Measurements from ENCODE around the gene KNCN. TPM values are rescaled to one million over a fixed set of nuclear protein-coding genes. Genes with fewer than 3 reads are reported as not detected.

KNCN gene
- total and polyA plus RNA-seq, 2 experiments from 2014 or later: not detected

DNA sequence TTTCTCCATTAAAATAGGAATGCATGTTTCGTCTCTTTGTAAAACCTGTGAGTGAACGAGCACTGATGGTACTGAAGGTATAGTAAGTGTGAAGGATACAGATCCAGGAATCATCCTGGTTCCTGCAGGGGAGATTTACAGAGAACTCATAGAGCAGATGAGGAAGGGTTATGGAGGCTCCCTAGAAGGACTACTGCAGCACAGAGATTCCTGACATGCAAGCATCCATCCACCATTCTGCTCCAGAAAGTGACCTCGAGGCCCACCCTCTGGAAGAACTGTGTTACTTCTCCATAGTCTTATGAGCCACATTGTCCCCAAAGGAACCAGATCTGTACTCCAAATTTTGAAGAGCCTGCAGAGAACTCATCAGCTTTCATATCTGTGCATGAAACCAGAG lies 38.1 kb upstream of the KNCN start (continued):
- no peak for TF ChIP-seq EZH2phosphoT487 (IDR thresholded peaks at IDR 0.05; ENCODE audit: unreplicated experiment)

DNA sequence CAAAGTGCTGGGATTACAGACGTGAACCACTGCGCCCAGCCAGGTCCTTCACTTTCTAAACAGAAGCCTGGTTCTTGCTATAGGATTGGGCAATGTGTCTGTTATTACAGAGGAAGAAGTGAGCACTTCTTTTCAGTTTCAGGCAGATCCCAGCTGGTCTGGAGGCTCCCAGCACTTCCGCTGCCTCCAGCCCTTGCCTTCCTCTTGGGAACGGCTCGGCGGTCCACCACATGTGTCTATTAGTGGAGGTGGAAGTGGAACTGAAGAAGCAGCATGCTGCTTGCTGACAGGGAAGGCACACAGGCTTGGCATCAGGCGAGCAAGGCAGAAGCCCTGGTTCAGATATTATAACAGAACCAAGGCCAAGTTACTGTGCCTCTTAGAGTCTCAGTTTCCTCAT lies 35.6 kb upstream of the KNCN start:
- TF ChIP-seq, protein P1, sequence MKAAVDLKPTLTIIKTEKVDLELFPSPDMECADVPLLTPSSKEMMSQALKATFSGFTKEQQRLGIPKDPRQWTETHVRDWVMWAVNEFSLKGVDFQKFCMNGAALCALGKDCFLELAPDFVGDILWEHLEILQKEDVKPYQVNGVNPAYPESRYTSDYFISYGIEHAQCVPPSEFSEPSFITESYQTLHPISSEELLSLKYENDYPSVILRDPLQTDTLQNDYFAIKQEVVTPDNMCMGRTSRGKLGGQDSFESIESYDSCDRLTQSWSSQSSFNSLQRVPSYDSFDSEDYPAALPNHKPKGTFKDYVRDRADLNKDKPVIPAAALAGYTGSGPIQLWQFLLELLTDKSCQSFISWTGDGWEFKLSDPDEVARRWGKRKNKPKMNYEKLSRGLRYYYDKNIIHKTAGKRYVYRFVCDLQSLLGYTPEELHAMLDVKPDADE (IDR thresholded peaks at IDR 0.05): no peak
- TF ChIP-seq, protein P2, sequence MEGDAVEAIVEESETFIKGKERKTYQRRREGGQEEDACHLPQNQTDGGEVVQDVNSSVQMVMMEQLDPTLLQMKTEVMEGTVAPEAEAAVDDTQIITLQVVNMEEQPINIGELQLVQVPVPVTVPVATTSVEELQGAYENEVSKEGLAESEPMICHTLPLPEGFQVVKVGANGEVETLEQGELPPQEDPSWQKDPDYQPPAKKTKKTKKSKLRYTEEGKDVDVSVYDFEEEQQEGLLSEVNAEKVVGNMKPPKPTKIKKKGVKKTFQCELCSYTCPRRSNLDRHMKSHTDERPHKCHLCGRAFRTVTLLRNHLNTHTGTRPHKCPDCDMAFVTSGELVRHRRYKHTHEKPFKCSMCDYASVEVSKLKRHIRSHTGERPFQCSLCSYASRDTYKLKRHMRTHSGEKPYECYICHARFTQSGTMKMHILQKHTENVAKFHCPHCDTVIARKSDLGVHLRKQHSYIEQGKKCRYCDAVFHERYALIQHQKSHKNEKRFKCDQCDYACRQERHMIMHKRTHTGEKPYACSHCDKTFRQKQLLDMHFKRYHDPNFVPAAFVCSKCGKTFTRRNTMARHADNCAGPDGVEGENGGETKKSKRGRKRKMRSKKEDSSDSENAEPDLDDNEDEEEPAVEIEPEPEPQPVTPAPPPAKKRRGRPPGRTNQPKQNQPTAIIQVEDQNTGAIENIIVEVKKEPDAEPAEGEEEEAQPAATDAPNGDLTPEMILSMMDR (conservative IDR thresholded peaks at IDR 0.05; ENCODE audit: low read depth in 2 of 2): no peak
- no peak for TF ChIP-seq CREB1 (CRISPR knock-in tag; IDR thresholded peaks at IDR 0.05; ENCODE audit: low read depth)
- TF ChIP-seq, protein P3, sequence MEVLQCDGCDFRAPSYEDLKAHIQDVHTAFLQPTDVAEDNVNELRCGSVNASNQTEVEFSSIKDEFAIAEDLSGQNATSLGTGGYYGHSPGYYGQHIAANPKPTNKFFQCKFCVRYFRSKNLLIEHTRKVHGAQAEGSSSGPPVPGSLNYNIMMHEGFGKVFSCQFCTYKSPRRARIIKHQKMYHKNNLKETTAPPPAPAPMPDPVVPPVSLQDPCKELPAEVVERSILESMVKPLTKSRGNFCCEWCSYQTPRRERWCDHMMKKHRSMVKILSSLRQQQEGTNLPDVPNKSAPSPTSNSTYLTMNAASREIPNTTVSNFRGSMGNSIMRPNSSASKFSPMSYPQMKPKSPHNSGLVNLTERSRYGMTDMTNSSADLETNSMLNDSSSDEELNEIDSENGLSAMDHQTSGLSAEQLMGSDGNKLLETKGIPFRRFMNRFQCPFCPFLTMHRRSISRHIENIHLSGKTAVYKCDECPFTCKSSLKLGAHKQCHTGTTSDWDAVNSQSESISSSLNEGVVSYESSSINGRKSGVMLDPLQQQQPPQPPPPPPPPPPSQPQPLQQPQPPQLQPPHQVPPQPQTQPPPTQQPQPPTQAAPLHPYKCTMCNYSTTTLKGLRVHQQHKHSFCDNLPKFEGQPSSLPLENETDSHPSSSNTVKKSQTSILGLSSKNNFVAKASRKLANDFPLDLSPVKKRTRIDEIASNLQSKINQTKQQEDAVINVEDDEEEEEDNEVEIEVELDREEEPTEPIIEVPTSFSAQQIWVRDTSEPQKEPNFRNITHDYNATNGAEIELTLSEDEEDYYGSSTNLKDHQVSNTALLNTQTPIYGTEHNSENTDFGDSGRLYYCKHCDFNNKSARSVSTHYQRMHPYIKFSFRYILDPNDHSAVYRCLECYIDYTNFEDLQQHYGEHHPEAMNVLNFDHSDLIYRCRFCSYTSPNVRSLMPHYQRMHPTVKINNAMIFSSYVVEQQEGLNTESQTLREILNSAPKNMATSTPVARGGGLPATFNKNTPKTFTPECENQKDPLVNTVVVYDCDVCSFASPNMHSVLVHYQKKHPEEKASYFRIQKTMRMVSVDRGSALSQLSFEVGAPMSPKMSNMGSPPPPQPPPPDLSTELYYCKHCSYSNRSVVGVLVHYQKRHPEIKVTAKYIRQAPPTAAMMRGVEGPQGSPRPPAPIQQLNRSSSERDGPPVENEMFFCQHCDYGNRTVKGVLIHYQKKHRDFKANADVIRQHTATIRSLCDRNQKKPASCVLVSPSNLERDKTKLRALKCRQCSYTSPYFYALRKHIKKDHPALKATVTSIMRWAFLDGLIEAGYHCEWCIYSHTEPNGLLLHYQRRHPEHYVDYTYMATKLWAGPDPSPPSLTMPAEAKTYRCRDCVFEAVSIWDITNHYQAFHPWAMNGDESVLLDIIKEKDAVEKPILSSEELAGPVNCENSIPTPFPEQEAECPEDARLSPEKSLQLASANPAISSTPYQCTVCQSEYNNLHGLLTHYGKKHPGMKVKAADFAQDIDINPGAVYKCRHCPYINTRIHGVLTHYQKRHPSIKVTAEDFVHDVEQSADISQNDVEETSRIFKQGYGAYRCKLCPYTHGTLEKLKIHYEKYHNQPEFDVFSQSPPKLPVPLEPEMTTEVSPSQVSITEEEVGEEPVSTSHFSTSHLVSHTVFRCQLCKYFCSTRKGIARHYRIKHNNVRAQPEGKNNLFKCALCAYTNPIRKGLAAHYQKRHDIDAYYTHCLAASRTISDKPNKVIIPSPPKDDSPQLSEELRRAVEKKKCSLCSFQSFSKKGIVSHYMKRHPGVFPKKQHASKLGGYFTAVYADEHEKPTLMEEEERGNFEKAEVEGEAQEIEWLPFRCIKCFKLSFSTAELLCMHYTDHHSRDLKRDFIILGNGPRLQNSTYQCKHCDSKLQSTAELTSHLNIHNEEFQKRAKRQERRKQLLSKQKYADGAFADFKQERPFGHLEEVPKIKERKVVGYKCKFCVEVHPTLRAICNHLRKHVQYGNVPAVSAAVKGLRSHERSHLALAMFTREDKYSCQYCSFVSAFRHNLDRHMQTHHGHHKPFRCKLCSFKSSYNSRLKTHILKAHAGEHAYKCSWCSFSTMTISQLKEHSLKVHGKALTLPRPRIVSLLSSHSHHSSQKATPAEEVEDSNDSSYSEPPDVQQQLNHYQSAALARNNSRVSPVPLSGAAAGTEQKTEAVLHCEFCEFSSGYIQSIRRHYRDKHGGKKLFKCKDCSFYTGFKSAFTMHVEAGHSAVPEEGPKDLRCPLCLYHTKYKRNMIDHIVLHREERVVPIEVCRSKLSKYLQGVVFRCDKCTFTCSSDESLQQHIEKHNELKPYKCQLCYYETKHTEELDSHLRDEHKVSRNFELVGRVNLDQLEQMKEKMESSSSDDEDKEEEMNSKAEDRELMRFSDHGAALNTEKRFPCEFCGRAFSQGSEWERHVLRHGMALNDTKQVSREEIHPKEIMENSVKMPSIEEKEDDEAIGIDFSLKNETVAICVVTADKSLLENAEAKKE (CRISPR knock-in tag; IDR thresholded peaks at IDR 0.05): no peak
- TF ChIP-seq JUNB (IDR thresholded peaks at IDR 0.05; ENCODE audit: unreplicated experiment): no peak
- no peak for TF ChIP-seq ZNF331 (CRISPR knock-in tag; IDR thresholded peaks at IDR 0.05; ENCODE audit: low read depth)
- TF ChIP-seq, protein P4, sequence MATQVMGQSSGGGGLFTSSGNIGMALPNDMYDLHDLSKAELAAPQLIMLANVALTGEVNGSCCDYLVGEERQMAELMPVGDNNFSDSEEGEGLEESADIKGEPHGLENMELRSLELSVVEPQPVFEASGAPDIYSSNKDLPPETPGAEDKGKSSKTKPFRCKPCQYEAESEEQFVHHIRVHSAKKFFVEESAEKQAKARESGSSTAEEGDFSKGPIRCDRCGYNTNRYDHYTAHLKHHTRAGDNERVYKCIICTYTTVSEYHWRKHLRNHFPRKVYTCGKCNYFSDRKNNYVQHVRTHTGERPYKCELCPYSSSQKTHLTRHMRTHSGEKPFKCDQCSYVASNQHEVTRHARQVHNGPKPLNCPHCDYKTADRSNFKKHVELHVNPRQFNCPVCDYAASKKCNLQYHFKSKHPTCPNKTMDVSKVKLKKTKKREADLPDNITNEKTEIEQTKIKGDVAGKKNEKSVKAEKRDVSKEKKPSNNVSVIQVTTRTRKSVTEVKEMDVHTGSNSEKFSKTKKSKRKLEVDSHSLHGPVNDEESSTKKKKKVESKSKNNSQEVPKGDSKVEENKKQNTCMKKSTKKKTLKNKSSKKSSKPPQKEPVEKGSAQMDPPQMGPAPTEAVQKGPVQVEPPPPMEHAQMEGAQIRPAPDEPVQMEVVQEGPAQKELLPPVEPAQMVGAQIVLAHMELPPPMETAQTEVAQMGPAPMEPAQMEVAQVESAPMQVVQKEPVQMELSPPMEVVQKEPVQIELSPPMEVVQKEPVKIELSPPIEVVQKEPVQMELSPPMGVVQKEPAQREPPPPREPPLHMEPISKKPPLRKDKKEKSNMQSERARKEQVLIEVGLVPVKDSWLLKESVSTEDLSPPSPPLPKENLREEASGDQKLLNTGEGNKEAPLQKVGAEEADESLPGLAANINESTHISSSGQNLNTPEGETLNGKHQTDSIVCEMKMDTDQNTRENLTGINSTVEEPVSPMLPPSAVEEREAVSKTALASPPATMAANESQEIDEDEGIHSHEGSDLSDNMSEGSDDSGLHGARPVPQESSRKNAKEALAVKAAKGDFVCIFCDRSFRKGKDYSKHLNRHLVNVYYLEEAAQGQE (IDR thresholded peaks at IDR 0.05; ENCODE audit: unreplicated experiment): no peak
- TF ChIP-seq STAT1 (IDR thresholded peaks at IDR 0.05; ENCODE audit: unreplicated experiment): no peak
- TF ChIP-seq POLR2AphosphoS5 (IDR thresholded peaks at IDR 0.05; ENCODE audit: low read depth): no peak
- no peak for TF ChIP-seq ZNF114 (CRISPR knock-in tag; IDR thresholded peaks at IDR 0.05)
- TF ChIP-seq NANOG (IDR thresholded peaks at IDR 0.05; ENCODE audit: borderline replicate concordance): no peak
- Mint-ChIP-seq H3K36me3 (ENCODE audit: low read depth) (peaks cover 5% of the 10 kb centered on the region; the same call in 1 of the 3 replicates), H3K4me1 (peaks cover 10% of the 10 kb centered on the region)

More for the DNA sequence above, 35.6 kb upstream of the KNCN start:
- Mint-ChIP-seq H3K27ac (no peak overlapping the region), H3K27me3 (ENCODE audit: insufficient read depth, low read depth, poor library complexity) (no peaks in the 10 kb centered on the region), H3K4me3 (no peak overlapping the region), H3K9me3 (no peaks in the 10 kb centered on the region)
- Histone ChIP-seq H3K4me3 (no peak overlapping the region), H3K27me3 (ENCODE audit: insufficient read depth) (no peaks in the 10 kb centered on the region), H3F3A (replicated peaks; ENCODE audit: low read depth) (no peaks in the 10 kb centered on the region), H3K79me2 (replicated peaks; ENCODE audit: insufficient read depth) (no peaks in the 10 kb centered on the region), H2AFZ (no peak overlapping the region), H3K9me2 (ENCODE audit: insufficient read depth) (no peaks in the 10 kb centered on the region), H3K27ac (ENCODE audit: low read depth) (no peak overlapping the region), H4K20me1 (replicated peaks; ENCODE audit: insufficient read depth) (no peaks in the 10 kb centered on the region), H3K4me2 (no peak overlapping the region), H3K4me1 (ENCODE audit: insufficient read depth) (no peaks in the 10 kb centered on the region), H3K36me3 (ENCODE audit: insufficient read depth) (no peaks in the 10 kb centered on the region; the same call in 1 of the 2 replicates)
- DNase-seq (ENCODE audit: low spot score) (no peak), ATAC-seq (no peak)
